ENCODE data around the gene EIF4G2. TPM values are rescaled to one million over a fixed set of nuclear protein-coding genes. Genes with fewer than 3 reads are reported as not detected.

The EIF4G2 gene
- total RNA-seq, 1 donor from 2014 or later: 1,052 TPM

- Mint-ChIP-seq H3K9me3 (peaks cover 8% of the 10 kb centered on the region), H3K27ac (no peak overlapping the region), H3K36me3 (peaks cover 4% of the 10 kb centered on the region), H3K4me3 (no peak overlapping the region), H3K4me1 (no peaks in the 10 kb centered on the region), H3K27me3 (ENCODE audit: insufficient read depth, low read depth) (peaks cover 2% of the 10 kb centered on the region)
- Histone ChIP-seq H3K9ac (no peak overlapping the region), H3K4me2 (no peak overlapping the region), H3K36me3 (no peaks in the 10 kb centered on the region), H2AFZ (replicated peaks) (no peak overlapping the region), H3K79me2 (ENCODE audit: low read depth) (no peaks in the 10 kb centered on the region), H3K27me3 (no peaks in the 10 kb centered on the region), H3K4me1 (no peaks in the 10 kb centered on the region), H4K20me1 (ENCODE audit: low read depth) (no peaks in the 10 kb centered on the region), H3K4me3 (no peak overlapping the region), H3F3A (ENCODE audit: low read depth) (no peaks in the 10 kb centered on the region), H3K9me3 (ENCODE audit: low read depth) (no peaks in the 10 kb centered on the region), H3K27ac (no peak overlapping the region)
- no peak for DNase-seq (ENCODE audit: low spot score)
- TF ChIP-seq CTCF (IDR thresholded peaks at IDR 0.05): no peak
- TF ChIP-seq EZH2 (IDR thresholded peaks at IDR 0.05): no peak
- no peak for TF ChIP-seq EZH2phosphoT487 (IDR thresholded peaks at IDR 0.05)
These were observed 20.4 kb upstream of the EIF4G2 start for GRCh38 chr11:10829139-10829538.

GRCh38 chr11:10828402-10828801 lies 19.7 kb upstream of the EIF4G2 start:
- Mint-ChIP-seq H3K4me3 (no peak overlapping the region), H3K27me3 (ENCODE audit: insufficient read depth, low read depth) (peaks cover 2% of the 10 kb centered on the region)
- H3K36me3 ChIP-seq: no peaks in the 10 kb centered on the region

GRCh38 chr11:10824888-10825287 lies 16.2 kb upstream of the EIF4G2 start:
- Mint-ChIP-seq H3K27me3 (ENCODE audit: insufficient read depth, low read depth) (peaks cover 2% of the 10 kb centered on the region), H3K4me3 (no peak overlapping the region), H3K9me3 (peaks cover 5% of the 10 kb centered on the region), H3K36me3 (peaks cover 6% of the 10 kb centered on the region), H3K27ac (no peak overlapping the region), H3K4me1 (no peaks in the 10 kb centered on the region)
- no peak overlapping the region for H3K9ac ChIP-seq
- TF ChIP-seq EZH2 (IDR thresholded peaks at IDR 0.05) (no peak), CTCF (IDR thresholded peaks at IDR 0.05) (no peak), EZH2phosphoT487 (IDR thresholded peaks at IDR 0.05) (no peak)
- H4K20me1 ChIP-seq (ENCODE audit: low read depth): no peaks in the 10 kb centered on the region
- no peaks in the 10 kb centered on the region for H3K4me1 ChIP-seq
- no peak for DNase-seq (ENCODE audit: low spot score)
- H3K4me3 ChIP-seq: no peak overlapping the region
- no peaks in the 10 kb centered on the region for H3K79me2 ChIP-seq (ENCODE audit: low read depth)
- no peaks in the 10 kb centered on the region for H3K36me3 ChIP-seq
- no peak overlapping the region for H3K4me2 ChIP-seq
- no peaks in the 10 kb centered on the region for H3F3A ChIP-seq (ENCODE audit: low read depth)
- no peak overlapping the region for H3K27ac ChIP-seq
- no peaks in the 10 kb centered on the region for H3K27me3 ChIP-seq
- no peaks in the 10 kb centered on the region for H3K9me3 ChIP-seq (ENCODE audit: low read depth)
- no peak overlapping the region for H2AFZ ChIP-seq (replicated peaks)

More at GRCh38 chr11:10828402-10828801, 19.7 kb upstream of the EIF4G2 start:
- H3K4me1 ChIP-seq: no peaks in the 10 kb centered on the region
- no peaks in the 10 kb centered on the region for H3F3A ChIP-seq (ENCODE audit: low read depth)
- no peak for DNase-seq (ENCODE audit: low spot score)
- H3K27ac ChIP-seq: no peak overlapping the region
- Mint-ChIP-seq H3K36me3 (peaks cover 4% of the 10 kb centered on the region), H3K9me3 (peaks cover 8% of the 10 kb centered on the region), H3K27ac (no peak overlapping the region), H3K4me1 (no peaks in the 10 kb centered on the region)
- no peaks in the 10 kb centered on the region for H3K9me3 ChIP-seq (ENCODE audit: low read depth)
- H4K20me1 ChIP-seq (ENCODE audit: low read depth): no peaks in the 10 kb centered on the region
- no peaks in the 10 kb centered on the region for H3K27me3 ChIP-seq
- H3K9ac ChIP-seq: no peak overlapping the region
- no peak overlapping the region for H2AFZ ChIP-seq (replicated peaks)
- TF ChIP-seq CTCF (IDR thresholded peaks at IDR 0.05): no peak
- TF ChIP-seq EZH2 (IDR thresholded peaks at IDR 0.05): no peak
- no peak for TF ChIP-seq EZH2phosphoT487 (IDR thresholded peaks at IDR 0.05)
- H3K79me2 ChIP-seq (ENCODE audit: low read depth): no peaks in the 10 kb centered on the region
- H3K4me3 ChIP-seq: no peak overlapping the region
- no peak overlapping the region for H3K4me2 ChIP-seq

Measured in neural progenitor cell (in vitro differentiated cells).